Right cardiac atrium (tissue), 5 donors: ENCODE results near the gene NPW. TPM values are rescaled to one million over a fixed set of nuclear protein-coding genes. Genes with fewer than 3 reads are reported as not detected.
"Not testable (repeated sequence)": the region's sequence is repeated elsewhere in the genome, so short reads cannot be mapped to it uniquely, and the experiment has no call there.

Experiments used
- ATAC-seq, 2 donors: fragments of 200-7000 bp; cut with Tn5 transposase; one replicate each; pipeline versions ENCODE4 v1.8.0 to v1.9.1; 2020; ENCODE audit warnings: moderate library complexity in 2 of 2, mild to moderate bottlenecking in 1 of 2
- DNase-seq, 3 donors: peaks; one replicate each; pipeline ENCODE4 v3.0.0-alpha.2; 2020
- H3K27ac ChIP-seq: one replicate; pipeline ENCODE4 v1.5.1; 2013; ENCODE audit warnings: mild to moderate bottlenecking, low read length, control low read depth, moderate library complexity
- H3K27me3 ChIP-seq: one replicate; pipeline ENCODE4 v1.6.1; 2013; ENCODE audit not compliant: control insufficient read depth, insufficient read depth
- H3K4me1 ChIP-seq: one replicate; pipeline ENCODE4 v1.6.1; 2013; ENCODE audit warnings: low read length; ENCODE audit not compliant: control insufficient read depth, insufficient read depth
- H3K4me3 ChIP-seq: one replicate; pipeline ENCODE4 v1.5.1; 2013; ENCODE audit warnings: low read length, control low read depth
- H3K9me3 ChIP-seq: one replicate; pipeline ENCODE4 v1.6.1; 2013; ENCODE audit warnings: low read length; ENCODE audit not compliant: control insufficient read depth
- WGBS: extraction: QIAGEN DNeasy Blood & Tissue Kit; methylation state at CpG from one replicate; pipeline ENCODE4 v1.1.7; 2013; 5-methylcytosine and 5-hydroxymethylcytosine counted together
- intact Hi-C, 4 donors: fragments of 100-400 bp; cut with DNase I; formaldehyde crosslinking; loops; one replicate each; pipeline versions ENCODE4 v1.11.0 to v1.14.0; 2022 to 2023
- polyA plus RNA-seq: library from polyadenylated mRNA; stranded (reverse); fragments of 200-250 nt; gene quantifications from one replicate; pipeline ENCODE4 v1.2.3, GENCODE V29; 2013
- total RNA-seq, 4 donors: library from RNA; stranded (reverse); fragmentation: NEBNext Ultra II Directional; extraction: Animal tissue kit (Norgen Biotek cat#: 25700); gene quantifications; one replicate each; pipeline ENCODE4 v1.2.1, GENCODE V29; 2021
- donor health status: healthy with polysubstance abuse.
- donor health status: DM: no; HTN: yes; CAD: no.
- donor health status: DM: no; HTN: no; CAD: no.
- donor health status: DM: no; HTN: yes; CAD: no; lungs with severe emphysema.
- donor health status: DM: yes; HTN: yes; CAD: no.

The NPW gene
- total and polyA plus RNA-seq, 5 donors, result not detected

GRCh38 chr16:2033057-2033908 lies 13.7 kb downstream of the NPW start:
- H3K27me3 ChIP-seq, result no peaks in the 10 kb centered on the region
- peak overlapping the region; percentile 85 for H3K27ac ChIP-seq
- H3K4me3 ChIP-seq, result peak overlapping the region; percentile 51
- intact Hi-C loops, result no loop called here
- peaks cover 2% of the 10 kb centered on the region for H3K4me1 ChIP-seq
- ATAC-seq, result peak; percentile 53 to 68
- WGBS, result 20% methylated on average over 37 of the region's 37 CpGs
- DNase-seq, result peak; percentile 85 to 89 (median 88)
- no peaks in the 10 kb centered on the region for H3K9me3 ChIP-seq

- H3K4me3 ChIP-seq, result peak overlapping the region; percentile 51
- H3K27me3 ChIP-seq, H3K9me3 ChIP-seq, H3K4me1 ChIP-seq, intact Hi-C loops, ATAC-seq: not testable (repeated sequence)
- peak overlapping the region; percentile 85 for H3K27ac ChIP-seq
- 35% methylated on average over 15 of the region's 32 CpGs for WGBS
- DNase-seq, result peak in 1 of 3 donors; percentile 72
These were observed 14.5 kb downstream of the NPW start for GRCh38 chr16:2033909-2034695.

- DNase-seq (peak in 2 of 3 donors; percentile 74 to 76), ATAC-seq (no peak)
- 53% methylated on average over 17 of the region's 17 CpGs for WGBS
- H3K27me3 ChIP-seq, result no peaks in the 10 kb centered on the region
- H3K9me3 ChIP-seq, result no peaks in the 10 kb centered on the region
- intact Hi-C loops, result no loop called here
- H3K27ac ChIP-seq, result peak overlapping the region; percentile 88
- H3K4me3 ChIP-seq, result peak overlapping the region; percentile 33
- H3K4me1 ChIP-seq, result peaks cover 5% of the 10 kb centered on the region
These were observed 15.3 kb downstream of the NPW start for GRCh38 chr16:2034696-2035430.

GRCh38 chr16:2035431-2036199 lies 16.0 kb downstream of the NPW start:
- Histone ChIP-seq H3K27ac (peak overlapping the region; percentile 88), H3K4me3 (peak overlapping the region; percentile 33), H3K9me3 (no peaks in the 10 kb centered on the region), H3K4me1 (peaks cover 10% of the 10 kb centered on the region), H3K27me3 (no peaks in the 10 kb centered on the region)
- intact Hi-C loops, result no loop called here
- ATAC-seq (peak in 1 of 2 donors; percentile 12), DNase-seq (peak; percentile 75 to 93 (median 90))
- 28% methylated on average over 34 of the region's 34 CpGs for WGBS

- Histone ChIP-seq H3K4me1 (peaks cover 10% of the 10 kb centered on the region), H3K27me3 (no peaks in the 10 kb centered on the region), H3K27ac (peak overlapping the region; percentile 88), H3K9me3 (no peaks in the 10 kb centered on the region), H3K4me3 (peak overlapping the region; percentile 33)
- intact Hi-C loops, result no loop called here
- ATAC-seq (no peak), DNase-seq (peak in 2 of 3 donors; percentile 71 to 74)
- 70% methylated on average over 47 of the region's 47 CpGs for WGBS
These were observed 16.8 kb downstream of the NPW start for GRCh38 chr16:2036200-2036966.

GRCh38 chr16:2037115-2037514 lies 17.5 kb downstream of the NPW start:
- DNase-seq, result no peak
- ATAC-seq, result no peak
- H3K27me3 ChIP-seq, result no peaks in the 10 kb centered on the region
- no peaks in the 10 kb centered on the region for H3K9me3 ChIP-seq
- intact Hi-C loops, result no loop called here
- no peak overlapping the region for H3K27ac ChIP-seq
- peaks cover 10% of the 10 kb centered on the region for H3K4me1 ChIP-seq
- WGBS, result 81% methylated on average over 15 of the region's 15 CpGs
- no peak overlapping the region for H3K4me3 ChIP-seq

- ATAC-seq (no peak), DNase-seq (peak in 1 of 3 donors; percentile 69)
- H3K4me1 ChIP-seq, result peaks cover 8% of the 10 kb centered on the region
- H3K27ac ChIP-seq, result peak overlapping the region; percentile 49
- 58% methylated on average over 29 of the region's 29 CpGs for WGBS
- no peak overlapping the region for H3K4me3 ChIP-seq
- intact Hi-C loops, result no loop called here
- no peaks in the 10 kb centered on the region for H3K27me3 ChIP-seq
- no peaks in the 10 kb centered on the region for H3K9me3 ChIP-seq
These were observed 18.2 kb downstream of the NPW start for GRCh38 chr16:2037647-2038381.

GRCh38 chr16:2038382-2039231 lies 19.0 kb downstream of the NPW start:
- intact Hi-C loops, result no loop called here
- Histone ChIP-seq H3K4me1 (peaks cover 12% of the 10 kb centered on the region), H3K27ac (peak overlapping the region; percentile 76)

More at GRCh38 chr16:2038382-2039231, 19.0 kb downstream of the NPW start:
- ATAC-seq, result peak in 1 of 2 donors; percentile 4
- Histone ChIP-seq H3K4me3 (no peak overlapping the region), H3K27me3 (no peaks in the 10 kb centered on the region), H3K9me3 (no peaks in the 10 kb centered on the region)
- DNase-seq, result peak; percentile 63 to 88 (median 82)
- 49% methylated on average over 41 of the region's 41 CpGs for WGBS
